H9 (cell line): Measurements from ENCODE around the gene DIP2C. TPM values are rescaled to one million over a fixed set of nuclear protein-coding genes. Genes with fewer than 3 reads are reported as not detected.

ENCODE experiments used
- DNase-seq: peaks from one replicate; pipeline ENCODE4 v3.0.0-alpha.2; 2017
- H2AFZ ChIP-seq: one replicate; pipeline ENCODE4 v1.6.1; 2013; ENCODE audit warnings: mild to moderate bottlenecking, low read length, control low read depth, moderate library complexity
- H2AK5ac ChIP-seq: 2 replicates; pipeline ENCODE4 v1.6.1; 2013; ENCODE audit warnings: low read length, control low read depth, mixed read lengths; ENCODE audit not compliant: insufficient read length
- H2BK120ac ChIP-seq: one replicate; pipeline ENCODE4 v1.6.1; 2013; ENCODE audit warnings: low read depth, mild to moderate bottlenecking, low read length, control low read depth, inconsistent platforms; ENCODE audit not compliant: poor library complexity, severe bottlenecking
- H2BK12ac ChIP-seq: 2 replicates; pipeline ENCODE4 v1.6.1; 2013; ENCODE audit warnings: low read length, control low read depth, mixed read lengths, low read depth; ENCODE audit not compliant: insufficient read length
- H2BK15ac ChIP-seq: 2 replicates; pipeline ENCODE4 v1.6.1; 2013; ENCODE audit warnings: low read depth, low read length, control low read depth
- H2BK20ac ChIP-seq: one replicate; pipeline ENCODE4 v1.6.1; 2013; ENCODE audit warnings: low read depth, mild to moderate bottlenecking, low read length, control low read depth, inconsistent platforms; ENCODE audit not compliant: poor library complexity, severe bottlenecking
- H2BK5ac ChIP-seq: 2 replicates; pipeline ENCODE4 v1.6.1; 2013; ENCODE audit warnings: low read length, control low read depth, mixed read lengths; ENCODE audit not compliant: insufficient read length
- H3K14ac ChIP-seq: 2 replicates; pipeline ENCODE4 v1.6.1; 2013; ENCODE audit warnings: low read length, control low read depth; ENCODE audit not compliant: insufficient read depth
- H3K18ac ChIP-seq: 2 replicates; pipeline ENCODE4 v1.6.1; 2013; ENCODE audit warnings: low read depth, mild to moderate bottlenecking, mixed read lengths, low read length, control low read depth; ENCODE audit not compliant: insufficient read length
- H3K23ac ChIP-seq: 2 replicates; pipeline ENCODE4 v1.6.1; 2013; ENCODE audit warnings: low read length, control low read depth, mixed read lengths, low read depth; ENCODE audit not compliant: insufficient read length
- H3K23me2 ChIP-seq: 2 replicates; pipeline ENCODE4 v1.6.1; 2013; ENCODE audit warnings: low read depth, mild to moderate bottlenecking, mixed read lengths, low read length, control low read depth; ENCODE audit not compliant: insufficient read length, poor library complexity, severe bottlenecking
- H3K27ac ChIP-seq: 2 replicates; pipeline ENCODE4 v1.5.1; 2013; ENCODE audit warnings: low read length, control low read depth, mixed read lengths, low read depth; ENCODE audit not compliant: insufficient read length
- H3K27me3 ChIP-seq: 2 replicates; pipeline ENCODE4 v1.6.1; 2013; ENCODE audit warnings: low read length, control low read depth, inconsistent platforms; ENCODE audit not compliant: insufficient read depth
- H3K4ac ChIP-seq: 2 replicates; pipeline ENCODE4 v1.6.1; 2013; ENCODE audit warnings: low read depth, mild to moderate bottlenecking, control low read depth, inconsistent platforms, low read length, moderate library complexity
- H3K4me1 ChIP-seq: 2 replicates; pipeline ENCODE4 v1.6.1; 2013; ENCODE audit warnings: low read length, control low read depth, inconsistent platforms; ENCODE audit not compliant: insufficient read depth
- H3K4me2 ChIP-seq: 2 replicates; pipeline ENCODE4 v1.6.1; 2013; ENCODE audit warnings: low read length, control low read depth, mixed read lengths; ENCODE audit not compliant: insufficient read length, insufficient read depth
- H3K56ac ChIP-seq: 2 replicates; pipeline ENCODE4 v1.6.1; 2013; ENCODE audit warnings: low read depth, mild to moderate bottlenecking, mixed read lengths, low read length, control low read depth; ENCODE audit not compliant: insufficient read length
- H3K79me1 ChIP-seq: 2 replicates; pipeline ENCODE4 v1.6.1; 2013; ENCODE audit warnings: low read depth, mild to moderate bottlenecking, moderate library complexity, low read length, control low read depth, inconsistent platforms; ENCODE audit not compliant: insufficient read depth, poor library complexity, severe bottlenecking
- H3K79me2 ChIP-seq: 2 replicates; pipeline ENCODE4 v1.6.1; 2013; ENCODE audit warnings: low read length, control low read depth, inconsistent platforms; ENCODE audit not compliant: insufficient read depth
- H3K9ac ChIP-seq: 2 replicates; pipeline ENCODE4 v1.6.1; 2013; ENCODE audit warnings: low read length, control low read depth, mixed read lengths; ENCODE audit not compliant: insufficient read length; ENCODE audit errors: extremely low read depth
- H3K9me3 ChIP-seq: one replicate; pipeline ENCODE4 v1.6.1; 2013; ENCODE audit warnings: low read depth, low read length, inconsistent platforms; ENCODE audit not compliant: control insufficient read depth
- H3T11ph ChIP-seq: one replicate; pipeline ENCODE4 v1.6.1; 2013; ENCODE audit warnings: mild to moderate bottlenecking, low read length, control low read depth, inconsistent platforms
- H4K20me1 ChIP-seq: one replicate; pipeline ENCODE4 v1.6.1; 2013; ENCODE audit not compliant: control insufficient read depth, insufficient read length, insufficient read depth
- H4K5ac ChIP-seq: 2 replicates; pipeline ENCODE4 v1.6.1; 2013; ENCODE audit warnings: low read depth, mild to moderate bottlenecking, mixed read lengths, low read length, control low read depth; ENCODE audit not compliant: insufficient read length
- H4K8ac ChIP-seq: replicated peaks from 2 replicates; pipeline ENCODE4 v1.6.1; 2013; ENCODE audit warnings: low read length, control low read depth, mixed read lengths, low read depth; ENCODE audit not compliant: insufficient read length
- H4K91ac ChIP-seq: 2 replicates; pipeline ENCODE4 v1.6.1; 2013; ENCODE audit warnings: low read depth, mild to moderate bottlenecking, moderate library complexity, mixed read lengths, low read length, control low read depth; ENCODE audit not compliant: insufficient read length
- H3K27ac Mint-ChIP-seq, 3 experiments: 2 replicates in 2 of 3; 3 replicates in 1 of 3; pipeline ENCODE4 v1.8.0; 2020 to 2021; ENCODE audit warnings: mixed read lengths in 3 of 3, mild to moderate bottlenecking in 1 of 3, moderate library complexity in 1 of 3
- H3K27me3 Mint-ChIP-seq: 2 replicates; pipeline ENCODE4 v1.8.0; 2021; ENCODE audit warnings: low read depth, mild to moderate bottlenecking, moderate library complexity, mixed read lengths
- H3K36me3 Mint-ChIP-seq, 3 experiments: 2 replicates in 2 of 3; 3 replicates in 1 of 3; pipeline ENCODE4 v1.8.0; 2020 to 2021; ENCODE audit warnings: low read depth in 3 of 3, mixed read lengths in 3 of 3; ENCODE audit not compliant: insufficient read depth in 1 of 3
- H3K4me1 Mint-ChIP-seq, 2 experiments: 2 replicates each; pipeline ENCODE4 v1.8.0; 2020; ENCODE audit warnings: mixed read lengths in 2 of 2
- H3K4me3 Mint-ChIP-seq, 2 experiments: 2 replicates in 1 of 2; 3 replicates in 1 of 2; pipeline ENCODE4 v1.8.0; 2020 to 2021; ENCODE audit warnings: mild to moderate bottlenecking in 2 of 2, mixed read lengths in 2 of 2, moderate library complexity in 1 of 2
- H3K9me3 Mint-ChIP-seq, 2 experiments: 2 replicates in 1 of 2; 3 replicates in 1 of 2; pipeline ENCODE4 v1.8.0; 2020; ENCODE audit warnings: mild to moderate bottlenecking in 2 of 2, mixed read lengths in 2 of 2, moderate library complexity in 1 of 2
- CTCF ChIP-seq: fragments of 200-600 bp; sonication (generic); conservative IDR thresholded peaks from 3 replicates; pipeline ENCODE4 v1.8.0; 2021; ENCODE audit warnings: antibody characterized with exemption, mild to moderate bottlenecking
- WGBS: extraction: QIAGEN DNeasy Blood & Tissue Kit; methylation state at CpG from one replicate; pipeline ENCODE4 v1.1.7; 2013; ENCODE audit warnings: missing lambda C conversion rate, low lambda C conversion rate, mixed read lengths; ENCODE audit not compliant: insufficient read length; ENCODE audit errors: extremely low coverage; 5-methylcytosine and 5-hydroxymethylcytosine counted together
- total RNA-seq: library from RNA; stranded (reverse); gene quantifications from 2 replicates; pipeline ENCODE4 v1.2.1, GENCODE V29; 2021

Gene DIP2C
- total RNA-seq, 1 experiment from 2014 or later: 7.9 TPM

- Histone ChIP-seq H3K79me1 (peaks cover 7% of the 10 kb centered on the region), H3K18ac (no peak overlapping the region), H3K23ac (no peak overlapping the region), H3K14ac (no peak overlapping the region; the same call in 1 of the 2 replicates), H3K4me1 (no peaks in the 10 kb centered on the region; the same call in 1 of the 2 replicates), H2AFZ (no peak overlapping the region), H2AK5ac (no peak overlapping the region), H4K20me1 (no peaks in the 10 kb centered on the region), H3K56ac (no peak overlapping the region), H2BK12ac (no peak overlapping the region), H3K9ac (no peak overlapping the region), H3T11ph (no peak overlapping the region), H4K91ac (no peak overlapping the region), H2BK120ac (no peak overlapping the region), H3K79me2 (peaks cover 5% of the 10 kb centered on the region; the same call in 1 of the 2 replicates), H3K23me2 (no peaks in the 10 kb centered on the region), H3K4ac (no peak overlapping the region), H4K5ac (no peak overlapping the region), H4K8ac (no peak overlapping the region), H3K27me3 (no peaks in the 10 kb centered on the region), H2BK20ac (no peak overlapping the region), H2BK5ac (no peak overlapping the region), H3K27ac (no peak overlapping the region), H2BK15ac (no peak overlapping the region), H3K4me2 (no peak overlapping the region), H3K9me3 (no peaks in the 10 kb centered on the region)
- Mint-ChIP-seq H3K4me1 (peaks cover 21 to 22% of the 10 kb centered on the region in 2 experiments), H3K27ac (peak overlapping the region in 2 of 3 experiments; percentile 27 to 40; a peak in 1 of 7 replicates), H3K9me3 (peaks cover 0 to 5% of the 10 kb centered on the region in 2 experiments; a peak in 2 of 5 replicates), H3K36me3 (peaks cover 3 to 8% (median 5%) of the 10 kb centered on the region in 3 experiments; a peak in 6 of 7 replicates), H3K4me3 (no peak overlapping the region), H3K27me3 (no peaks in the 10 kb centered on the region)
- WGBS: no CpG with 5 or more reads among the region's 64 CpGs
- no peak for TF ChIP-seq CTCF
- no peak for DNase-seq
Observed at GRCh38 chr10:639751-640672, 49.5 kb downstream of the DIP2C start.
